Pancreas (tissue), 10 donors: ENCODE measurements around the gene GNL3L. TPM values are rescaled to one million over a fixed set of nuclear protein-coding genes. Genes with fewer than 3 reads are reported as not detected.

Source experiments
- ATAC-seq, 4 donors: fragments of 200-7000 bp; cut with Tn5 transposase; one replicate each; pipeline versions ENCODE4 v1.8.0 to v1.9.1; 2020; ENCODE audit warnings: mild to moderate bottlenecking in 4 of 4, moderate library complexity in 4 of 4
- DNase-seq, 6 donors: peaks; one replicate each; pipeline ENCODE4 v3.0.0-alpha.2; 2020
- FAIRE-seq: peaks from 2 replicates; lab custom pipeline; 2012; peaks lifted over from hg19 to GRCh38; lab: Jason Lieb, UNC
- H3K27ac ChIP-seq, 4 donors: fragments of 200-600 bp; sonication (generic); 1 replicate in 3 of 4; 2 replicates in 1 of 4; pipeline versions ENCODE4 v1.5.0 to v1.8.0; 2020
- H3K27me3 ChIP-seq, 4 donors: fragments of 200-600 bp; one replicate each; pipeline ENCODE4 v1.8.0; 2021
- H3K36me3 ChIP-seq, 3 donors: fragments of 200-600 bp; sonication (generic) in 1 of 3; one replicate each; pipeline versions ENCODE4 v1.5.0 to v1.8.0; 2020 to 2021
- H3K4me1 ChIP-seq, 3 donors: fragments of 200-600 bp; one replicate each; pipeline ENCODE4 v1.8.0; 2021
- H3K4me3 ChIP-seq, 4 donors: fragments of 200-600 bp; sonication (generic) in 2 of 4; one replicate each; pipeline versions ENCODE4 v1.5.0 to v1.8.0; 2020 to 2021
- H3K9me3 ChIP-seq, 4 donors: fragments of 200-600 bp; one replicate each; pipeline ENCODE4 v1.8.0; 2021
- WGBS, 2 donors: extraction: QIAGEN DNeasy Blood & Tissue Kit; methylation state at CpG; one replicate each; pipeline ENCODE4 v1.1.7; 2013; 5-methylcytosine and 5-hydroxymethylcytosine counted together
- intact Hi-C, 3 donors: fragments of 100-400 bp; cut with DNase I; formaldehyde crosslinking; loops; one replicate each; pipeline versions ENCODE4 v1.11.1 to v1.14.2; 2022
- polyA plus RNA-seq, 2 donors: library from polyadenylated mRNA; stranded (reverse); fragments of 200-250 nt; gene quantifications; one replicate each; pipeline ENCODE4 v1.2.3, GENCODE V29; 2013
- total RNA-seq, 6 donors: library from RNA; stranded (reverse); fragmentation: NEBNext Ultra II Directional in 4 of 6; extraction: Animal tissue kit (Norgen Biotek cat#: 25700) in 4 of 6; gene quantifications; one replicate each; pipeline versions ENCODE4 v1.2.1 to v1.2.4, GENCODE V29; 2021 to 2023
- TF ChIP-seq, protein P1 (sequence below), 4 donors: fragments of 200-600 bp; sonication (generic) in 3 of 4; IDR thresholded peaks; one replicate each; pipeline versions ENCODE4 v1.5.0 to v1.8.0; 2021; ENCODE audit warnings: antibody characterized with exemption in 4 of 4
- donor health status: healthy with polysubstance abuse.
- donor health status: DM: no; HTN: no; CAD: no; lungs with moderate emphysema.
- donor health status: DM: no; HTN: no; CAD: no.
- donor health status: control.
- donor health status: control.
- donor health status: Bipolar disorder and iron deficiency.
- donor health status: DM: yes; HTN: yes; CAD: no.
- donor health status: DM: no; HTN: no; CAD: no.
- donor health status: DM: no; HTN: no; CAD: no.
- donor health status: DM: yes; HTN: yes; CAD: no.

GNL3L gene
- total and polyA plus RNA-seq, 8 donors, result 4.0 to 21.6 (median 13.9) TPM

DNA sequence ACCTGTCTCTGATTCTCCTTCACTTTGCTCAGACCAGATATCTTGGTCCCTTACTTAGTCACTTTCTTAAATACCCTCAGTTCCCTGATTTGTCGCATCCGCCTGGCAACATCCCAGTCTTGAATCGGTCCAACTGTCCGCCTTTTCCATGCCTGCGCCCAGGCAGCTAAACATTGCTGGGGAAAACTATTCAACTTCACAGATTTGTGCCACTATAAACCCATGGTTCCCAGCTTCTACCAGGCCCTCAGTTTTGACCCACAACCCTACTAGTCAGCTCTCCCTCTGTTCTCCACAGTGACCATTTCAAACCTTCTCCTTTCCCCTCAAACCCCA, 33.5 kb upstream of the GNL3L start:
- Histone ChIP-seq H3K27ac (peak overlapping the region in 1 of 4 donors; percentile 33), H3K4me3 (peak overlapping the region in 2 of 4 donors; percentile 53 to 58), H3K27me3 (no peaks in the 10 kb centered on the region), H3K36me3 (no peaks in the 10 kb centered on the region), H3K9me3 (no peaks in the 10 kb centered on the region), H3K4me1 (no peaks in the 10 kb centered on the region)
- ATAC-seq (no peak), DNase-seq (no peak), FAIRE-seq (no peak)
- intact Hi-C loops, result no loop called here
- WGBS, 2 donors, result 46 to 49% methylated on average over 5 of the region's 5 CpGs
- TF ChIP-seq, protein P1, sequence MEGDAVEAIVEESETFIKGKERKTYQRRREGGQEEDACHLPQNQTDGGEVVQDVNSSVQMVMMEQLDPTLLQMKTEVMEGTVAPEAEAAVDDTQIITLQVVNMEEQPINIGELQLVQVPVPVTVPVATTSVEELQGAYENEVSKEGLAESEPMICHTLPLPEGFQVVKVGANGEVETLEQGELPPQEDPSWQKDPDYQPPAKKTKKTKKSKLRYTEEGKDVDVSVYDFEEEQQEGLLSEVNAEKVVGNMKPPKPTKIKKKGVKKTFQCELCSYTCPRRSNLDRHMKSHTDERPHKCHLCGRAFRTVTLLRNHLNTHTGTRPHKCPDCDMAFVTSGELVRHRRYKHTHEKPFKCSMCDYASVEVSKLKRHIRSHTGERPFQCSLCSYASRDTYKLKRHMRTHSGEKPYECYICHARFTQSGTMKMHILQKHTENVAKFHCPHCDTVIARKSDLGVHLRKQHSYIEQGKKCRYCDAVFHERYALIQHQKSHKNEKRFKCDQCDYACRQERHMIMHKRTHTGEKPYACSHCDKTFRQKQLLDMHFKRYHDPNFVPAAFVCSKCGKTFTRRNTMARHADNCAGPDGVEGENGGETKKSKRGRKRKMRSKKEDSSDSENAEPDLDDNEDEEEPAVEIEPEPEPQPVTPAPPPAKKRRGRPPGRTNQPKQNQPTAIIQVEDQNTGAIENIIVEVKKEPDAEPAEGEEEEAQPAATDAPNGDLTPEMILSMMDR (IDR thresholded peaks at IDR 0.05), result no peak

DNA sequence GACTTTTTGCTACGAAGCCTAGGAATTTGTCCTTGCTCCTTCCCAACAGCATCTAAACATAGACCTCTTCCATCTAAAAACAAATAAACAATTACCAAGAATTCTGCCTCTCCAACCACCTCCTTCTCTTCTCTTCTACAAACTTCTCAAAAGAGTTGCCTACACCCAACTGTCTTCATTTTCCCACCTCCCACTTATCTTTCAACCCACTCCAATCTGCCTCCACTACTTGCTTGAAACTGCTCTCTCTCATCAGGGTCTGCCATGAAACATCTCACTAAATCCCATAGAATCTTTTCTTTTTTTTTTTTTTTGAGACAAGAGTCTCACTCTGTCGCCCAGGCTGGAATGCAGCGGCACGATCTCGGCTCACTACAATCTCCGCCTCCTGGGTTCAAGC, 33.1 kb upstream of the GNL3L start:
- no peaks in the 10 kb centered on the region for H3K36me3 ChIP-seq
- DNase-seq (no peak), FAIRE-seq (no peak), ATAC-seq (no peak)
- H3K27ac ChIP-seq, result no peak overlapping the region
- intact Hi-C loops, result no loop called here
- no peaks in the 10 kb centered on the region for H3K9me3 ChIP-seq
- no peaks in the 10 kb centered on the region for H3K27me3 ChIP-seq
- no peak overlapping the region for H3K4me3 ChIP-seq
- WGBS, 2 donors, result 85 to 86% methylated on average over 6 of the region's 6 CpGs
- TF ChIP-seq, protein P1 (IDR thresholded peaks at IDR 0.05), result no peak
- no peaks in the 10 kb centered on the region for H3K4me1 ChIP-seq

- Histone ChIP-seq H3K27me3 (no peaks in the 10 kb centered on the region), H3K9me3 (no peaks in the 10 kb centered on the region), H3K27ac (no peak overlapping the region), H3K36me3 (no peaks in the 10 kb centered on the region), H3K4me3 (no peak overlapping the region), H3K4me1 (no peaks in the 10 kb centered on the region)
- FAIRE-seq, result no peak
- intact Hi-C loops, result no loop called here
- no peak for ATAC-seq
- DNase-seq, result no peak
- TF ChIP-seq, protein P1 (IDR thresholded peaks at IDR 0.05), result no peak
- 61 to 77% methylated on average over 4 of the region's 4 CpGs for WGBS, 2 donors
These were observed 20.6 kb upstream of the GNL3L start for GRCh38 chrX:54509400-54509799.

DNA sequence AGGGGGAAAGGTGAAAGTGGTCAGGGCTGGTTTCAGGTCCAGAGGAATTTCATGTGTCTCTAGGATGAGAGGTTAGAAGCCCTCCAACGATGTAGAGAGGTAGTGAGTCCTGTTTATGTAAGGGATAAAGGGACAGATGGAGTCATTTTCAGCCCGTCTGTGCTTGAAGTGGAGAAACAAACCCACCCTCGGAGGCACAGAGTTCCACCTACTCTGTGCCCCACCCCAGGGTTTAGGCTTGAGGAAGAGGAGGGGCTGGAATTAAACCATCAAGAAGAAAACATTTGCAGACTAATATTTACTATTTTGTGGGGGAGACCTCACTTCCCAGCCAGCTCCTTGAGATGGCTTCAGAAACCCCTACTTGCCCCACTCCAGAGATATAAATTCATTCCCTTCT, 868 bp upstream of the GNL3L start:
- Histone ChIP-seq H3K36me3 (no peaks in the 10 kb centered on the region), H3K27me3 (peaks cover 0 to 4% (median 0%) of the 10 kb centered on the region in 4 donors), H3K4me3 (peak overlapping the region in 2 of 4 donors; percentile 51 to 65), H3K9me3 (no peaks in the 10 kb centered on the region), H3K4me1 (peaks cover 0 to 8% (median 0%) of the 10 kb centered on the region in 3 donors), H3K27ac (peak overlapping the region in 2 of 4 donors; percentile 67 to 83)
- TF ChIP-seq, protein P1 (IDR thresholded peaks at IDR 0.05), result no peak
- 46 to 65% methylated on average over 3 of the region's 3 CpGs for WGBS, 2 donors
- no peak for ATAC-seq
- intact Hi-C loops, result no loop called here
- FAIRE-seq, result no peak
- DNase-seq, result no peak

GRCh38 chrX:54530357-54530900, 410 bp downstream of the GNL3L start:
- Histone ChIP-seq H3K9me3 (no peaks in the 10 kb centered on the region), H3K4me1 (peaks cover 0 to 8% (median 0%) of the 10 kb centered on the region in 3 donors), H3K4me3 (peak overlapping the region; percentile 44 to 65 (median 48)), H3K36me3 (no peaks in the 10 kb centered on the region), H3K27me3 (peaks cover 0 to 4% (median 0%) of the 10 kb centered on the region in 4 donors), H3K27ac (peak overlapping the region in 3 of 4 donors; percentile 10 to 83 (median 35))
- ATAC-seq (peak; percentile 30 to 56 (median 47)), FAIRE-seq (no peak), DNase-seq (peak in 1 of 6 donors; percentile 11)
- 1 to 26% methylated on average over 22 of the region's 22 CpGs for WGBS, 2 donors
- TF ChIP-seq, protein P1 (IDR thresholded peaks at IDR 0.05), result no peak
- intact Hi-C loops, result loop anchor here in 1 of 3 donors (10.0 kb wide), 1 partner anchor 56 kb away; no protein-coding TSS in a partner anchor
